Measurements from ENCODE around the gene GTF3C5. TPM values are rescaled to one million over a fixed set of nuclear protein-coding genes. Genes with fewer than 3 reads are reported as not detected.
"Not testable (repeated sequence)": the region's sequence is repeated elsewhere in the genome, so short reads cannot be mapped to it uniquely, and the experiment has no call there.

The GTF3C5 gene
- total and polyA plus RNA-seq, 2 experiments from 2014 or later, result 52.5 to 66.0 TPM

DNA sequence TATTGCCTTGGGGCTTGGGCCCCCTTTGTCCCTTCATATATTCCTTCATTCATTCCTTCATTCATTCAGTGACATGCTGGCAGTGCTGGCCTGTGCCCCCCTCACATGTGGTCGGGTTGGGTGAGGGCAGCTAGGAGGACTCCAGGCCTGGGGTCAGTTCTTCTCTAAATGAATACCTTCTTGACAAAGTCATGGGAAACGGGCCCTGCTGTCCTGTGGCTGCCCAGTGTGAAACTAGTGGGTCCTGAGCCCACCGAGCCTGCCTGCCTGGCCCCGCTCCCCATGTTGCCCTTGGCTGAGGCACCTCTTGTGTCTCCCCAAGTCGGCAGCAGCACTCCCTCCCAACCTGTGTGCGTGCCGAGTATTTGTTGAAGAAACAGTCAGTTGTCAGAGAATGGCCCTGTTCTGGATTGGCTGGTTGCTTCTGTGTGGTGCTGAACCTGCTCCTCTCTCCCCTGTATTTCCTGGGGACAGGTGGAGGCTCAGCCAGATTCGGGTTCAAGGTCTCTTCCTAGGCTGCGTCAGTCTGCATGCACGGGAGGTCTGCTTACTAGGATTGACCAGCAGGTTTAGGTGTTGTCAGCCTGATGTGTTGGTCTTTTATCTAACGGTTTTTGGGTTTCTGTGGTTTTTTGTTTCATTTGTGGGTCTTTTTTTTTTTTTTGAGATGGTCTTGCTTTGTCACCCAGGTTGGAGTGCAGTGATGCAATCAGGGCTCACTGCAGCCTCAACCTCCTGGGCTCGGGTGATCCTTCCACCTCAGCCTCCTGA, 27.9 kb downstream of the GTF3C5 start:
- H3K4me1 ChIP-seq (ENCODE audit: insufficient read depth), result peaks cover 6% of the 10 kb centered on the region
- TF ChIP-seq, protein P1, sequence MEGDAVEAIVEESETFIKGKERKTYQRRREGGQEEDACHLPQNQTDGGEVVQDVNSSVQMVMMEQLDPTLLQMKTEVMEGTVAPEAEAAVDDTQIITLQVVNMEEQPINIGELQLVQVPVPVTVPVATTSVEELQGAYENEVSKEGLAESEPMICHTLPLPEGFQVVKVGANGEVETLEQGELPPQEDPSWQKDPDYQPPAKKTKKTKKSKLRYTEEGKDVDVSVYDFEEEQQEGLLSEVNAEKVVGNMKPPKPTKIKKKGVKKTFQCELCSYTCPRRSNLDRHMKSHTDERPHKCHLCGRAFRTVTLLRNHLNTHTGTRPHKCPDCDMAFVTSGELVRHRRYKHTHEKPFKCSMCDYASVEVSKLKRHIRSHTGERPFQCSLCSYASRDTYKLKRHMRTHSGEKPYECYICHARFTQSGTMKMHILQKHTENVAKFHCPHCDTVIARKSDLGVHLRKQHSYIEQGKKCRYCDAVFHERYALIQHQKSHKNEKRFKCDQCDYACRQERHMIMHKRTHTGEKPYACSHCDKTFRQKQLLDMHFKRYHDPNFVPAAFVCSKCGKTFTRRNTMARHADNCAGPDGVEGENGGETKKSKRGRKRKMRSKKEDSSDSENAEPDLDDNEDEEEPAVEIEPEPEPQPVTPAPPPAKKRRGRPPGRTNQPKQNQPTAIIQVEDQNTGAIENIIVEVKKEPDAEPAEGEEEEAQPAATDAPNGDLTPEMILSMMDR (IDR thresholded peaks at IDR 0.05; ENCODE audit: poor library complexity), result no peak
- TF ChIP-seq EZH2 (IDR thresholded peaks at IDR 0.05; ENCODE audit: borderline replicate concordance) (no peak), EZH2phosphoT487 (IDR thresholded peaks at IDR 0.05; ENCODE audit: low read depth, severe bottlenecking, unreplicated experiment) (no peak)
- H3K4me3 ChIP-seq, result no peak overlapping the region
- DNase-seq (ENCODE audit: low spot score), result no peak
- 91% methylated on average over 12 of the region's 12 CpGs for WGBS (ENCODE audit: low lambda C conversion rate, missing lambda C conversion rate)
- no peak overlapping the region for H3K4me2 ChIP-seq
- H3K9me3 ChIP-seq (ENCODE audit: low read depth), result no peaks in the 10 kb centered on the region
- H3K27me3 ChIP-seq, result no peaks in the 10 kb centered on the region
- no peak overlapping the region for H2AFZ ChIP-seq
- no peaks in the 10 kb centered on the region for H3K79me2 ChIP-seq
- no peaks in the 10 kb centered on the region for H3K36me3 ChIP-seq (replicated peaks; ENCODE audit: insufficient read depth, low read depth)
- no peaks in the 10 kb centered on the region for H4K20me1 ChIP-seq (ENCODE audit: insufficient read depth, poor library complexity, severe bottlenecking)
- no peak overlapping the region for H3K27ac ChIP-seq
- no peaks in the 10 kb centered on the region for H3K9me2 ChIP-seq (replicated peaks; ENCODE audit: insufficient read depth)

- 70% methylated on average over 7 of the region's 7 CpGs for WGBS (ENCODE audit: low lambda C conversion rate, missing lambda C conversion rate)
- H3K4me1 ChIP-seq (ENCODE audit: insufficient read depth), result peaks cover 6% of the 10 kb centered on the region
- H3K9me3 ChIP-seq (ENCODE audit: low read depth), result no peaks in the 10 kb centered on the region
- TF ChIP-seq EZH2 (IDR thresholded peaks at IDR 0.05; ENCODE audit: borderline replicate concordance) (no peak), EZH2phosphoT487 (IDR thresholded peaks at IDR 0.05; ENCODE audit: low read depth, severe bottlenecking, unreplicated experiment) (no peak)
- TF ChIP-seq, protein P1 (IDR thresholded peaks at IDR 0.05; ENCODE audit: poor library complexity), result no peak
- no peaks in the 10 kb centered on the region for H3K79me2 ChIP-seq
- H3K4me2 ChIP-seq, result no peak overlapping the region
- H4K20me1 ChIP-seq (ENCODE audit: insufficient read depth, poor library complexity, severe bottlenecking), result no peaks in the 10 kb centered on the region
- H2AFZ ChIP-seq, result no peak overlapping the region
- H3K9me2 ChIP-seq (replicated peaks; ENCODE audit: insufficient read depth), result no peaks in the 10 kb centered on the region
- H3K27ac ChIP-seq, result peak overlapping the region; percentile 76
- no peak overlapping the region for H3K4me3 ChIP-seq
- no peak for DNase-seq (ENCODE audit: low spot score)
- no peaks in the 10 kb centered on the region for H3K36me3 ChIP-seq (replicated peaks; ENCODE audit: insufficient read depth, low read depth)
- H3K27me3 ChIP-seq, result no peaks in the 10 kb centered on the region
Observed at GRCh38 chr9:133059623-133060022, 28.8 kb downstream of the GTF3C5 start.

- Histone ChIP-seq H3K27ac (peak overlapping the region; percentile 76), H3K4me3 (no peak overlapping the region), H3K9me3 (ENCODE audit: low read depth) (no peaks in the 10 kb centered on the region), H3K4me1 (ENCODE audit: insufficient read depth) (peaks cover 6% of the 10 kb centered on the region), H3K4me2 (no peak overlapping the region), H2AFZ (no peak overlapping the region), H3K79me2 (no peaks in the 10 kb centered on the region), H3K9me2 (replicated peaks; ENCODE audit: insufficient read depth) (no peaks in the 10 kb centered on the region), H4K20me1 (ENCODE audit: insufficient read depth, poor library complexity, severe bottlenecking) (no peaks in the 10 kb centered on the region), H3K27me3 (no peaks in the 10 kb centered on the region), H3K36me3 (replicated peaks; ENCODE audit: insufficient read depth, low read depth) (no peaks in the 10 kb centered on the region)
- no peak for DNase-seq (ENCODE audit: low spot score)
- TF ChIP-seq, protein P1 (IDR thresholded peaks at IDR 0.05; ENCODE audit: poor library complexity), result no peak
- TF ChIP-seq EZH2phosphoT487 (IDR thresholded peaks at IDR 0.05; ENCODE audit: low read depth, severe bottlenecking, unreplicated experiment), result no peak
- TF ChIP-seq EZH2 (IDR thresholded peaks at IDR 0.05; ENCODE audit: borderline replicate concordance), result no peak
- whole genome bisulfite sequencing (ENCODE audit: low lambda C conversion rate, missing lambda C conversion rate), result 34% methylated on average over 5 of the region's 6 CpGs
Observed at GRCh38 chr9:133060417-133060841, 29.6 kb downstream of the GTF3C5 start.

DNA sequence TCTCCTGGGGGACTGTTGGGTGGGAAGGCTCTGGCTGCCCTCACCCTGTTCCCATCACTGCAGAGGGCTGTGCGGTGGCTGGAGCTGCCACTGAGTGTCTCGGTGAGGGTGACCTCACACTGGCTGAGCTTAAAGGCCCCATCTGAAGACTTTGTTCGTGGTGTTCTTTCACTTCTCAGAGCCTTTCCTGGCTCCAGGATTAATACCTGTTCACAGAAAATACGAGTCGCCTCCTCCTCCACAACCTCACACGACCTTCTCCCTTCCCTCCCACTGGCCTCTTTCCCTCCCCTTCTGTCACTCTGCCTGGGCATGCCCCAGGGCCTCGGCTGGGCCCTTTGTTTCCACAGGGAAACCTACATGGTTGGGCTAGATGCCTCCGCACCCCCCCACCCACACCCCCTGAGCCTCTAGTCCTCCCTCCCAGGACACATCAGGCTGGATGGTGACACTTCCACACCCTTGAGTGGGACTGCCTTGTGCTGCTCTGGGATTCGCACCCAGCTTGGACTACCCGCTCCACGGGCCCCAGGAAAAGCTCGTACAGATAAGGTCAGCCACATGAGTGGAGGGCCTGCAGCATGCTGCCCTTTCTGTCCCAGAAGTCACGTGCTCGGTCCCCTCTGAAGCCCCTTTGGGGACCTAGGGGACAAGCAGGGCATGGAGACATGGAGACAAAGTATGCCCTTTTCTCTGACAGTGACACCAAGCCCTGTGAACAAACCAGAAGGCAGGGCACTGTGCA, 30.4 kb downstream of the GTF3C5 start:
- not testable (repeated sequence) for H4K20me1 ChIP-seq (ENCODE audit: insufficient read depth, poor library complexity, severe bottlenecking); H3K27me3 ChIP-seq; H2AFZ ChIP-seq; H3K36me3 ChIP-seq (replicated peaks; ENCODE audit: insufficient read depth, low read depth); DNase-seq (ENCODE audit: low spot score); H3K4me2 ChIP-seq; H3K79me2 ChIP-seq; H3K9me2 ChIP-seq (replicated peaks; ENCODE audit: insufficient read depth); H3K9me3 ChIP-seq (ENCODE audit: low read depth); H3K4me1 ChIP-seq (ENCODE audit: insufficient read depth); H3K4me3 ChIP-seq
- H3K27ac ChIP-seq, result peak overlapping the region; percentile 77
- 64% methylated on average over 14 of the region's 14 CpGs for WGBS (ENCODE audit: low lambda C conversion rate, missing lambda C conversion rate)

DNA sequence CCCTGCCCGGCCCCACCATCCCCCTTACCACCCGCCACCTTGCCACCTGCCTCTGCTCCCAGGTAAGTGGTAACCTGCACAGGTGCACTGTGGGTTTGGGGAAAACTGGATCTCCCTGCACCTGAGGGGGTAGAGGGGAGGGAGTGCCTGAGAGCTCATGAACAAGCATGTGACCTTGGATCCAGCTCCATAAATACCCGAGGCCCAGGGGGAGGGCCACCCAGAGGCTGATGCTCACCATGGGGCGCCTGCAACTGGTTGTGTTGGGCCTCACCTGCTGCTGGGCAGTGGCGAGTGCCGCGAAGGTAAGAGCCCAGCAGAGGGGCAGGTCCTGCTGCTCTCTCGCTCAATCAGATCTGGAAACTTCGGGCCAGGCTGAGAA, 31.0 kb downstream of the GTF3C5 start, which contains the start of gene CEL:
CEL (plus strand) TSS at position 218 of the 382 bp plus-strand sequence; CDS start at position 240, 22 bp downstream.
- peak within 1 kb of the TSS; percentile 77 for H3K27ac ChIP-seq
- not testable (repeated sequence) for H3K36me3 ChIP-seq (replicated peaks; ENCODE audit: insufficient read depth, low read depth)

More for the DNA sequence above, 31.0 kb downstream of the GTF3C5 start, which contains the start of gene CEL:
- WGBS (ENCODE audit: low lambda C conversion rate, missing lambda C conversion rate), result 82% methylated on average over 7 of the region's 9 CpGs
- H3K9me3 ChIP-seq (ENCODE audit: low read depth); H3K79me2 ChIP-seq; H3K27me3 ChIP-seq; H3K9me2 ChIP-seq (replicated peaks; ENCODE audit: insufficient read depth); H4K20me1 ChIP-seq (ENCODE audit: insufficient read depth, poor library complexity, severe bottlenecking); H3K4me3 ChIP-seq; H3K4me2 ChIP-seq; H2AFZ ChIP-seq; H3K4me1 ChIP-seq (ENCODE audit: insufficient read depth): not testable (repeated sequence)
- peak; percentile 55 for DNase-seq (ENCODE audit: low spot score)

All from hepatocyte (in vitro differentiated cells).